Stimulated activated CD4-positive, alpha-beta T cell treated with anti-CD3 and anti-CD28 coated beads, Interleukin-4, amount 100 ng/mL, for 24 hours (primary cell): ENCODE measurements around the gene BTBD7.
"Not testable (repeated sequence)": the region's sequence is repeated elsewhere in the genome, so short reads cannot be mapped to it uniquely, and the experiment has no call there.

ENCODE experiments used
- DNase-seq: peaks from one replicate; pipeline ENCODE4 v3.0.0-alpha.2; 2020

Gene BTBD7

GRCh38 chr14:93245764-93246420, 86.9 kb downstream of the BTBD7 start:
- no peak for DNase-seq

- DNase-seq, result no peak
Measured at GRCh38 chr14:93240678-93241000, 92.2 kb downstream of the BTBD7 start.

GRCh38 chr14:93239869-93240677, 92.8 kb downstream of the BTBD7 start:
- DNase-seq, result no peak

- no peak for DNase-seq
Measured at GRCh38 chr14:93234798-93235197, 98.0 kb downstream of the BTBD7 start.

- DNase-seq, result not testable (repeated sequence)
Measured at GRCh38 chr14:93233078-93233477, 99.8 kb downstream of the BTBD7 start.

- no peak for DNase-seq
Measured at GRCh38 chr14:93232159-93232558, 100.7 kb downstream of the BTBD7 start.

- DNase-seq, result no peak
Measured at GRCh38 chr14:93231129-93231979, 101.5 kb downstream of the BTBD7 start.

- DNase-seq, result no peak
Measured at GRCh38 chr14:93230539-93230938, 102.3 kb downstream of the BTBD7 start.

GRCh38 chr14:93228550-93228949, 104.3 kb downstream of the BTBD7 start:
- no peak for DNase-seq

GRCh38 chr14:93223565-93223964, 109.3 kb downstream of the BTBD7 start:
- no peak for DNase-seq

GRCh38 chr14:93220509-93220908, 112.3 kb downstream of the BTBD7 start:
- DNase-seq, result no peak

- peak; percentile 43 for DNase-seq
Measured at GRCh38 chr14:93219103-93219726, 113.6 kb downstream of the BTBD7 start.

- no peak for DNase-seq
Measured at GRCh38 chr14:93214598-93214997, 118.2 kb downstream of the BTBD7 start.

GRCh38 chr14:93212432-93212831, 120.4 kb downstream of the BTBD7 start:
- no peak for DNase-seq

GRCh38 chr14:93207468-93208308, 125.1 kb downstream of the BTBD7 start:
- DNase-seq, result peak; percentile 30

- DNase-seq, result peak; percentile 92
Measured at GRCh38 chr14:93206793-93207467, 125.9 kb downstream of the BTBD7 start, which contains the start of the genes GON7 and UBR7. GON7 (minus strand) TSS chr14:93207065; CDS start chr14:93207037, 28 bp downstream. UBR7 (plus strand) TSS chr14:93207256; CDS start chr14:93207292, 36 bp downstream.

- no peak for DNase-seq
Measured at GRCh38 chr14:93201155-93201704, 131.6 kb downstream of the BTBD7 start.

GRCh38 chr14:93200553-93200952, 132.3 kb downstream of the BTBD7 start:
- DNase-seq, result no peak

- no peak for DNase-seq
Measured at GRCh38 chr14:93199031-93199430, 133.8 kb downstream of the BTBD7 start.

- DNase-seq, result no peak
Measured at GRCh38 chr14:93195316-93195999, 137.4 kb downstream of the BTBD7 start.
